CD4-positive, alpha-beta T cell treated with Interleukin-15 for 4 hours (primary cell): Measurements from ENCODE around the gene ASS1.

Source experiments
- DNase-seq: peaks from one replicate; pipeline ENCODE4 v3.0.0-alpha.2; 2020; ENCODE audit warnings: low spot score

The ASS1 gene

DNA sequence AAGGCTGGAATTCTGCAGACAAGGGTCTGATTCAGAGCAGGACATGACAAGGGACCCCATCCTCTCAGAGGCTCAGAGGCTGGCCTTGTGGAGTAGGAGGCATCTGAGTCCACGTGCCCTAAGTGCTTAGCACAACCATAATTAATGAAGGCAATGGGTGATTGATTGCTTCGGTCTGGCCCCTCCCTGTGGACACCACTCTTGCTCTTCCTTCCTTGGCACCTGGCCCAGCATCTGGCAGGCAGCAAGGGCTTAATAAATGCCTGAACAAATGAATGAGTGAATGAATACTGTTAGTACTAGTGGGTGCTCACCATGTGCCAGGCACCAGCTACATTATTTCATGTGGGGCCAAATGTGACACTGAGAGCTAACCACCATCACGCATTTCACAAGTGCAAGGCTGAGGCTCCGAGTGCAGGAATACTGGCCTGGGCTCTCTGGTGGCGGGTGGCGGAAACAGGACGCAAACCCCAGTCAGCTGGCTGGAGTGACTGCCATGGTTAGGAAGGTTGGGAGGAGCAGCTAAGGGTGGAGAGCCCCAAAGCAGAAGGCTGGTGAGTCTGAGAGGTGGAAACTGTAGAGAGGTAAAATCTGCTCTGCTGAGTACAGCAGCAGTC is 53.6 kb downstream of the ASS1 start:
- no peak for DNase-seq

DNA sequence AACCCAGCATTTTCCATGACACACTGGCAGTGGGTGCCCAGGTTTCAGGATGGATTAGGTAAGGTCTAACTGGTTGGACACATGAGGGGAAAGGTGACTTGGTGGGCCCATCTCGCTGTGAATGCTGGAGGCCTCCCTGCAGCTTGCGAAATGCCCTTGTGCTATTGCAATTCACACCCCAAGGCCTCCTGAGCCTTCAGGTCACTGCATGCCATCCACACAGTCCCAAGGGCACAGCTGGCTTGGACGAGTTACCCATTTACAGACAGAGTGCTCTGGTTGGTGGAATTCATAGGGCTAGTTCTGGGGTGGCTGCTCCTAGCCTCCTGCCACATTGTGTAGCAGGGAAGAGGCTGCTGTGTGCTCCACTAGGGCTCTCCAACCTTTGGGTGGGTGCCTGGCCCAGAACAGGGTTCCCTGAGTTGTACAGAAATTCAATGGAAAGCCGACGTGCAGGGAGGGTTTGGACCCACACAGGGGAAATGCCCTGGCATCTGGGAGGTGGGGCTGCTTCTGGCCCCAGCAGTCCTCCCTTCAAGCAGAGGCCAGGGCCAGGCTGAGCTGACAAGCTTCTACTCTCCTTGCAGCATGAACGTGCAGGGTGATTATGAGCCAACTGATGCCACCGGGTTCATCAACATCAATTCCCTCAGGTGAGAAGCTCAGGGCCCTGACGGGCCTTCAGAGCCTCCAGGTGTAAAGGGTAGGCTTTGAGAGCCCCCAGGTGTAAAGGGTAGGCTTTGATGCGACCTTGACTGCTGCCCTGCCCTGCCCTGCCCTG is 54.3 kb downstream of the ASS1 start:
- DNase-seq, result no peak

DNA sequence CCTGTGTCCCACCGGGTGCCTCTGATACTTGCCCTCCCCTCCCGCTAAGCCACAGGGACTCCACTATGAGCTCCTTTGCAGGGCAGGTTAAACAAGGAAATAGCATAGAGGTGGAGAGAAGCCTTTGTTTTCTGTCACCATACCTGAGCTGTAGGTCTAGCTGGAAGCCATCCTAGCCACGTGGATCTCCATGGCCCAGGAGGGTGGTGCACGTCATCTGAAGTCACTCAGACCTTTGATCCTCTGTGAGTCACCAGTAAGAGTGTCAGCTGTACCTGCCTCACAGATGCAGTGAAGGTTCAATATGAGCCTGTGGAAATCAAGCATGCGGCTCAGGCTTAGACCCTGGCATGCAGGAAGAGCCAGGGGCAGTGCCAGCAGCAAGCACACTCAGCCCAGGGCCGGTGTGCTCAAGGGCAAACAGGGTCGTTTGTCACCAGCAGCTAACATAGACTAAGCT is 55.1 kb downstream of the ASS1 start:
- no peak for DNase-seq

GRCh38 chr9:130500340-130501180 is 55.8 kb downstream of the ASS1 start:
- no peak for DNase-seq

- DNase-seq, result no peak
Measured at GRCh38 chr9:130501639-130502038, 56.9 kb downstream of the ASS1 start.

DNA sequence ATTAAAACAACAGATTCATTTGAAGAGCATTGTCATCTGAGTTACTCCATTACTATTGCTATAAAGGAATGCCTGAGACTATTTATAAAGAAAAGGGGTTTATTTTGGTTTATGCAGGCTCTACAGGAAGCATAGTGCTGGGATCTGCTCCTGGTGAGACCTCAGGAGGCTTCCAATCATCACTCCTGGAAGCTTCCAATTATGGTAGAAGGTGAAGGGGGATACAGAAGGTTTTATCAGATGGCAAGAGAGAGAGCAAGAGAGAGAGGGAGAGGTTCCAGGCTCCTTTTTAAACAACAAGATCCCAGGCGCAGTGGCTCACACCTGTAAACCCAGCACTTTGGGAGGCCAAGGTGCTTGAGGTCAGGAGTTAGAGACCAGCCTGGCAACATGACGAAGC is 63.5 kb downstream of the ASS1 start:
- no peak for DNase-seq

DNA sequence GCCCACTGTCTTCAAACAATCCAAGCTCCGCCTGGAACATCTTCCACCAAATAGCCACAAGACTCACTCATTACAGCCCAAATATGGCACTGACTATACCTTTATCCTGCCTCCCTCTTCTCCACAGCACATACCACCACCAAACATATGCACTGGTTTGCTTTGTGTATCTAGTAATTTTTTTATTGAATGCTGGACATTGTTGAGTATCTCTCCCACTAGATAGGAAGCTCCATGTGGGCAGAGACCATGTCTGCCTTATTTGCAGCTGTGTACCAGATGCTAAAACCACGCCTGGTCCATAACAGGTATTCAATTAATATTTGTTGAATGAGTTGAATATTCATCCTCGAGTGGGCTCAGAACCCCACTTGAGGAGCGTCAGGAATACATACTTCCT is 67.4 kb downstream of the ASS1 start:
- DNase-seq, result no peak

- DNase-seq, result no peak
Measured at GRCh38 chr9:130513078-130513477, 68.3 kb downstream of the ASS1 start.

DNA sequence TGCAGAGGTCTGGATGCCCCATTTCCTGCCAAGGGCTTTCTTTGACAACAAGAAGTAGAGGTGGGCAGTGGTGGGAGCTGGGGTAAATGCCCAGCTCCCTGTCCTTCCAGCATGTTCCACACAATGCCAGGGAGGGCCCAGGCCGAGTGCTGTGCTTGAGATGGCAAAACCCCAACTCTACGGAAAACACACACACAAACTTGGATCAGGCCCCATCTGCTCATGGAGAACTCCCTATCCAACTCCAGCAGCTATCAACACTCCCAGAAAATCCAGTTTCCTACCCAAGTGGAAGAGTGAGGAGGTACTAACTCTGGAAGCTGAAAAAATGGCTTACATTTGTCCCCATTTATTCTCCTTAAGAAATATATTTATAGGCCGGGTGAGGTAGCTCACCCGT is 73.5 kb downstream of the ASS1 start:
- no peak for DNase-seq

GRCh38 chr9:130518943-130519799 is 74.4 kb downstream of the ASS1 start:
- no peak for DNase-seq

GRCh38 chr9:130519927-130520326 is 75.2 kb downstream of the ASS1 start:
- no peak for DNase-seq

GRCh38 chr9:130521715-130522114 is 77.0 kb downstream of the ASS1 start:
- DNase-seq, result no peak

GRCh38 chr9:130522233-130522808 is 77.6 kb downstream of the ASS1 start:
- DNase-seq, result no peak

DNA sequence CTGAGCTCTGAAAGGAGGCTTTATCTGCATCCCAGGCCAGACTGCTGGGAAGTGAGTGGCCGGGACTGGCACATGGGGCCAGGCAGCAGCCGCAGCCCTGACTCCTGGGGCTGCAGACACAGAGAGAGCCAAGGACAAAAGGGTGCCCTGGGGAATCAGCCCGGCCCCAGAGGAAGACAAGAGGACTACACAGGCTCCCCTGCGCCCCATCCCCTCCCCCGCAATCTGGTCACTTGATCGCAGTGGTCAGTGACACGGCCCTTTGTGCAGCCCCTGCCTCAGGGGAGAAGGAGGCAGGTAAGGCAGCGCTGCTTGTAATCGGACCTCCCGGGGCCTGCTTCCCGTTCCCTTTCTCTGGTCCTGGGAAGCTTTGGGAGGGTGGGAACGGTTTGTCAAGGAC is 79.2 kb downstream of the ASS1 start:
- no peak for DNase-seq

- DNase-seq, result no peak
Measured at GRCh38 chr9:130526193-130526853, 81.6 kb downstream of the ASS1 start.

DNA sequence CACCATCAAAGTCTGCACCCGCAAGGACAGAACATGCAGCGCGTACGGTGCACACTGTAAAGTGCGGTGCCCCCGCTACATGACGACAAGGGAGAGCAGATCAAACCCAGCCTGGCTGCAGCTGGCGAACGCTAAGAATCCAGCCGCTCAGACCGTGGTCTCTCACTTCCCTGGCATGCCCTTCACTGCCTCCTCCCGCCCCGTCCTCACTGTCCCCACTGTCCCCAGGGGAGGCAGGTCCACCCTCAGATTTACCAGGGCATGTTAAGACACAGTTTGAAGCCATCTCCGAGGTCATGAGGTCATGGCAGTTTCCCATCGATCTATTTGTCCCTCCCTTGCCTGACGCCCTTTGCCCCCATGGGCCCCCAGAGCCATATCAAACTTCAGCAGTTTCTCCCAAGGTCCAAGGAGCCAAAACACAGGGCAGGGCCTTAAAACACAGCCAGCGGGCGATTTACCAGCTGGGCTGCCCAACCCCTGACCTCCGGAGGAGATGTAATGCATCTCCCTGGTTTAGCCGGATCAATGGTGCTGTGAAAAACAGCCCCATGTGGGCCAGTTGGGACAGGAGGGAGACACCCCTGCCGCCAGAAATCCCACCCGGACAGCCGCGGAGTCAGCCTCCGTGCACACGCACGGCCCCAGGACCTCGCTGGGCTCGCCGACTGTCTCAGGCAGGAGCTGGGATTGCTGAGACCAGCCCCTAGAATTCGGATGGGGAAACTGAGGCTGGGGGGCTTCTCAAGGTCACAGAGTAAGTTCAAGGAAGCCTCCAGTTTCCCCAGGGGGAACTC is 82.3 kb downstream of the ASS1 start:
- DNase-seq, result no peak

GRCh38 chr9:130527651-130528310 is 83.0 kb downstream of the ASS1 start:
- no peak for DNase-seq

- no peak for DNase-seq
Measured at GRCh38 chr9:130528674-130529073, 83.9 kb downstream of the ASS1 start.

DNA sequence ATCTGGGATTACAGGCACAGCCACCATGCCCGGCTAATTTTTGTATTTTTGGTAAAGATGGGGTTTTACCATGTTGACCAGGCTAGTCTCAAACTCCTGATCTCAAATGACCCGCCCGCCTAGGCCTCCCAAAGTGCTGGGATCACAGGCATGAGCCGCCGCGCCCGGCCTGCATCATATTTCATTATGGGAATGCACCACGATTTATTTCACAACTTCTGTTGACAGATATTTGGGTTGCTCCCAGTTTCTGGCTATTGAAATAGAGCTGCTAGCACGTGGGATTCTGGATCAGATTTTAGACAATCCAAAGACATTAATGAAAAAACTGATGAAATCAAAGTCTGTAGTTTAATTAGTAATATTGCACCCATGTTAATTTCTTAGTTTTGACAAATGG is 86.2 kb downstream of the ASS1 start:
- DNase-seq, result no peak

- no peak for DNase-seq
Measured at GRCh38 chr9:130531670-130532069, 86.9 kb downstream of the ASS1 start.
